Heart left ventricle (tissue), 16 donors: ENCODE results near the gene MSI2. TPM values are rescaled to one million over a fixed set of nuclear protein-coding genes. Genes with fewer than 3 reads are reported as not detected.

Experiments used
- ATAC-seq, 4 donors: fragments of 200-7000 bp; cut with Tn5 transposase; one replicate each; pipeline ENCODE4 v1.9.1; 2020 to 2022; ENCODE audit warnings: moderate library complexity in 4 of 4, mild to moderate bottlenecking in 3 of 4, moderate number of reproducible peaks in 1 of 4
- DNase-seq, 5 donors: peaks; one replicate each; pipeline ENCODE4 v3.0.0-alpha.2; 2020
- H3K27ac ChIP-seq, 12 donors: fragments of 200-600 bp; sonication (generic) in 4 of 12; one replicate each; pipeline versions ENCODE4 v1.5.0 to v1.8.0; 2016 to 2022; ENCODE audit warnings: mild to moderate bottlenecking in 2 of 12
- H3K27me3 ChIP-seq, 9 donors: fragments of 200-600 bp; sonication (generic) in 2 of 9; one replicate each; pipeline versions ENCODE4 v1.5.1 to v1.8.0; 2016 to 2022; ENCODE audit warnings: mild to moderate bottlenecking in 3 of 9
- H3K36me3 ChIP-seq, 9 donors: fragments of 200-600 bp; sonication (generic) in 2 of 9; one replicate each; pipeline versions ENCODE4 v1.5.0 to v1.8.0; 2018 to 2022; ENCODE audit warnings: mild to moderate bottlenecking in 2 of 9
- H3K4me1 ChIP-seq, 12 donors: fragments of 200-600 bp; sonication (generic) in 4 of 12; one replicate each; pipeline versions ENCODE4 v1.5.0 to v1.8.0; 2016 to 2022; ENCODE audit warnings: mild to moderate bottlenecking in 3 of 12
- H3K4me3 ChIP-seq, 12 donors: fragments of 200-600 bp; sonication (generic) in 4 of 12; one replicate each; pipeline versions ENCODE4 v1.5.0 to v1.8.0; 2017 to 2022; ENCODE audit warnings: mild to moderate bottlenecking in 9 of 12, moderate library complexity in 4 of 12
- H3K9me3 ChIP-seq, 12 donors: fragments of 200-600 bp; sonication (generic) in 4 of 12; one replicate each; pipeline versions ENCODE4 v1.5.0 to v1.8.0; 2016 to 2022; ENCODE audit warnings: mild to moderate bottlenecking in 1 of 12
- POLR2A ChIP-seq, 2 donors: fragments of 450-650 bp; IDR thresholded peaks; one replicate each; pipeline ENCODE4 v1.6.1; 2017; ENCODE audit warnings: antibody characterized with exemption in 2 of 2, mild to moderate bottlenecking in 2 of 2, moderate library complexity in 2 of 2
- WGBS, 4 donors: extraction: QIAGEN DNeasy Blood & Tissue Kit in 2 of 4; methylation state at CpG; one replicate each; pipeline versions ENCODE4 v1.1.5 to v1.1.7; 2013 to 2018; 5-methylcytosine and 5-hydroxymethylcytosine counted together
- intact Hi-C, 10 donors: fragments of 100-400 bp; cut with DNase I; formaldehyde crosslinking; loops; one replicate each; pipeline versions ENCODE4 v1.11.1 to v1.14.2; 2022
- polyA plus RNA-seq, 2 donors: library from polyadenylated mRNA; stranded (reverse); fragments of 200-250 nt; gene quantifications; one replicate each; pipeline ENCODE4 v1.2.3, GENCODE V29; 2013
- total RNA-seq, 9 donors: library from RNA; depleted of rRNA in 2 of 9; stranded (reverse); fragments of >200 nt in 2 of 9; fragmentation: NEBNext Ultra II Directional in 3 of 9; extraction: Animal tissue kit (Norgen Biotek cat#: 25700) in 3 of 9; gene quantifications; one replicate each; pipeline versions ENCODE4 v1.1.0 to v1.2.4, GENCODE V29; 2016 to 2023
- TF ChIP-seq, protein P1 (sequence below), 12 donors: fragments of 200-600 bp; sonication (generic) in 4 of 12; IDR thresholded peaks; one replicate each; pipeline versions ENCODE4 v1.5.0 to v1.8.0; 2018 to 2022; ENCODE audit warnings: antibody characterized with exemption in 12 of 12, mild to moderate bottlenecking in 5 of 12
- donor health status: ischemic (EF 13 %, LVEDD 7.1; RV severe dilation, severe dysfunction).
- donor health status: healthy with polysubstance abuse.
- donor health status: DM: no; HTN: yes; CAD: no.
- donor health status: DM: no; HTN: no; CAD: no.
- donor health status: ischemic (EF 25% LVEDD 6.9; RV normal size, moderate dysfunction).
- donor health status: ischemic (EF 25% LVEDD 5.7; RV mildly dilated, moderate dysfunction).
- donor health status: healthy.
- donor health status: DM: yes; HTN: yes; CAD: no.
- donor health status: ischemic (EF 35%, LVEDD 5.7; RV mildly dilated, moderate dysfunction).
- donor health status: nonischemic (EF 11% LVEDD 7.7; RV severe dilation, severe dysfunction).
- donor health status: DM: yes; HTN: yes; CAD: no.
- donor health status: PGD.
- donor health status: ischemic (EF 29% LVEDD 5.4; RV normal size, mild dysfunction).
- donor health status: nonischemic (EF 23%, LVEDD 6.1; RV moderate dilation, normal function).

The MSI2 gene
- total and polyA plus RNA-seq, 11 donors = 35.9 to 120 (median 104) TPM

DNA sequence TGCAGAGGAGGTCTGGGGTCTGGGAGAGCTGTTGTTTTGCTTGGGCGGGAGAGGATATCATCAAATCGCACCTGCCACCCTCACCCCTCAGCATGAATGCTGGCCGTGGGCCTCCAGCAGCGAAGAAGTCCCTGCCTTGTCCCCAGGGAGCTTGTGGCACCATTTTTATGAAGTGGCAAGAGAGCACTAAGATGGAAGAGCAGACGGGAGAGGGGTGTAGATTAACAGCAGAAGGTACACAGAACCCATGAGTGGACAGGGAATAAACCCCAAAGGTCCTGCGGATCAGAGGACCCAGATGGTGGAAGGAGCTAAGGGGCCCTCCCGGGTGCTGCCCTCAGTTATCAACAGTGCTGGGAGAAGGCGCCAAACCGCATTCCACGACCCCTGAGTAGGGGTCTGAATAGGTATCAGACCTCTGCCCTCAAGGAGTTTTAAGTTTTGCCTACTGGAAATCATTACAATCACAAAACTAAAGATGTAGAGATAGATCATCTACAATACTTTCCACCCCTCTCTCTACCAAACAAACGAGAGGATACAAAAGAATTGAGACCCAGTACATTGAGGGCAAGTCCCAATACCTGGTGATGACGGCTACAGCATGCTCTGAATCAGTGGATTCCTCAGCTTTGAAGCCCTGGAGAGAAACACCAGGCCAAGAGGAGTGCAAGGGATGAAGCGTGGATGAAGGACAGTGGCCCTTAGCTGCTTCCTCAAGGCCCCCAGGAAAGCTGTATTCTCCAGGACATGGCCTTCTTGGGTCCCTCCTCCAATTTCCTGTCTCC, 428.6 kb downstream of the MSI2 start:
- 88 to 95% (median 92%) methylated on average over 13 of the region's 13 CpGs for WGBS, 4 donors
- TF ChIP-seq POLR2A (IDR thresholded peaks at IDR 0.05) = no peak
- TF ChIP-seq, protein P1, sequence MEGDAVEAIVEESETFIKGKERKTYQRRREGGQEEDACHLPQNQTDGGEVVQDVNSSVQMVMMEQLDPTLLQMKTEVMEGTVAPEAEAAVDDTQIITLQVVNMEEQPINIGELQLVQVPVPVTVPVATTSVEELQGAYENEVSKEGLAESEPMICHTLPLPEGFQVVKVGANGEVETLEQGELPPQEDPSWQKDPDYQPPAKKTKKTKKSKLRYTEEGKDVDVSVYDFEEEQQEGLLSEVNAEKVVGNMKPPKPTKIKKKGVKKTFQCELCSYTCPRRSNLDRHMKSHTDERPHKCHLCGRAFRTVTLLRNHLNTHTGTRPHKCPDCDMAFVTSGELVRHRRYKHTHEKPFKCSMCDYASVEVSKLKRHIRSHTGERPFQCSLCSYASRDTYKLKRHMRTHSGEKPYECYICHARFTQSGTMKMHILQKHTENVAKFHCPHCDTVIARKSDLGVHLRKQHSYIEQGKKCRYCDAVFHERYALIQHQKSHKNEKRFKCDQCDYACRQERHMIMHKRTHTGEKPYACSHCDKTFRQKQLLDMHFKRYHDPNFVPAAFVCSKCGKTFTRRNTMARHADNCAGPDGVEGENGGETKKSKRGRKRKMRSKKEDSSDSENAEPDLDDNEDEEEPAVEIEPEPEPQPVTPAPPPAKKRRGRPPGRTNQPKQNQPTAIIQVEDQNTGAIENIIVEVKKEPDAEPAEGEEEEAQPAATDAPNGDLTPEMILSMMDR (IDR thresholded peaks at IDR 0.05) = no peak
- peaks cover 0 to 16% (median 0%) of the 10 kb centered on the region in 9 donors for H3K36me3 ChIP-seq
- intact Hi-C loops = no loop called here
- H3K27ac ChIP-seq = no peak overlapping the region
- ATAC-seq (no peak), DNase-seq (no peak)
- H3K9me3 ChIP-seq = no peaks in the 10 kb centered on the region
- H3K4me1 ChIP-seq = no peaks in the 10 kb centered on the region
- no peak overlapping the region for H3K4me3 ChIP-seq
- H3K27me3 ChIP-seq = no peaks in the 10 kb centered on the region

DNA sequence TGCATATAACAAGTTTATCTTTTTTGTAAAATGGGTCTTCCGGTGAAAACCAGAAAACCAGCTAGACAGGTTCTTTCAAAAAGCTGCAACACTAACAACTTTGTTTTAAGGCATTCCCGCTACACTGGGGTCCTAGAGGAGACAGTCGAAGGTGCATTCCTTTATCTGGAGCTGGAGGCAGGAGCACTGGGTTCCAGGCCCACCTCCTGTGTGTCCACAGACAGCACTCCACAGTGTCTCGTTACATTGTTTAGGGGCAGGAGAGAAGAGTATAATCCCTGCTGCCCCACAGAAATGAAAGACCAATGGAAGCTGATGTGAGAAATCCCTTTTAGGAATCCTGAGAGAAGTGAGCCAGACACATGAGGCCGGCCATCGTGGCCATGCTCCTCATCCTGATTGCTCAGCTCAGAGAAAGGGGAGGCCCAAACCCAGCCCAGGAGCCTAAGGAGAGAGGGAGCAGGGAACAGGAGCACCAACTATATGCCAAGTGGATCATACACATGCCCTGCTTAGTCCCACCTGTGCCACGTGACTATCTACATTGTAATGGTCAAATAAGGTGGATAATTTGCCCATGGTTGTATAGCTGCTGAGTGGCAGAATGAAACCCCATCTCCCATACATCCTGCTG, 429.3 kb downstream of the MSI2 start:
- Histone ChIP-seq H3K36me3 (peaks cover 0 to 16% (median 0%) of the 10 kb centered on the region in 9 donors), H3K4me1 (no peaks in the 10 kb centered on the region), H3K9me3 (no peaks in the 10 kb centered on the region), H3K27me3 (no peaks in the 10 kb centered on the region), H3K4me3 (no peak overlapping the region), H3K27ac (no peak overlapping the region)
- no peak for DNase-seq
- intact Hi-C loops = no loop called here
- 91 to 99% (median 93%) methylated on average over 7 of the region's 7 CpGs for WGBS, 4 donors
- ATAC-seq = no peak
- TF ChIP-seq, protein P1 (IDR thresholded peaks at IDR 0.05) = no peak
- no peak for TF ChIP-seq POLR2A (IDR thresholded peaks at IDR 0.05)

DNA sequence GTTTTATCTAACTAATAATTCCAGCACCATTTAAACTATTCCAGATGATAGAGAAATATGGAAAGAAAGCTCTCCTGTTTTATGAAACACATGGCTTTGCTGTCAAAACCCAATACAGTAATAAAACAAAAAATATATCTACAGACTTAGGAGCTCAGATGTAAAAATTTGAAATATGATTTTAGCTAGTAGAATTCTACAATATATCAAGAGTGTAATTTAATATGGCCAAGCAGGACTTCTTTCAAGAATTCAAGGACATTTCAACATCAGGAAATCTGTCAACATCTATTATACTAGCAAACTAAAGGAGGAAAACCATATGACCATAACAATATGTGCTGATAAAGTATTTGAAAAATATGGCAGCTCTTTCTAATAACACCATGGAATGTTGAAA, 431.3 kb downstream of the MSI2 start:
- TF ChIP-seq, protein P1 (IDR thresholded peaks at IDR 0.05) = no peak
- no peak for TF ChIP-seq POLR2A (IDR thresholded peaks at IDR 0.05)
- Histone ChIP-seq H3K27ac (no peak overlapping the region), H3K9me3 (no peaks in the 10 kb centered on the region), H3K27me3 (no peaks in the 10 kb centered on the region), H3K4me3 (no peak overlapping the region), H3K36me3 (peaks cover 0 to 16% (median 0%) of the 10 kb centered on the region in 9 donors), H3K4me1 (no peaks in the 10 kb centered on the region)
- DNase-seq = no peak
- intact Hi-C loops = no loop called here
- ATAC-seq = no peak

DNA sequence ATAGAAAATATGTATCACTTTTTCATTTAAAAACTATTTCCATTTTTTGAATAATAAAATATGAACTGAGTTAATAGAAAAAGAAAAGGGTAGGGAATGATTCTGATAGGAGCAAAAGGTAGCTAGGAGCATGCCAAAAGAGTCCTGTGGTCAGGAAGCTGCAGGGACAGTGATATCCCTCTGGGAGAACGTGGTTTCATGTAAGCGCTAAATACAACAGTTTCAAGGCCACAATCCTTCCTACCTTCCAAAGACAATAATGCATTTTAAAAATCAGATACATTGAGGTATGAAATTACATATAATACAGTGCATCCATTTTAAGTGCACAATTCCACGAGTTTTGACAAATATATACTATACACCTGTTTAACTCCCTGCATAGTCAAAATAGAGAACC, 432.9 kb downstream of the MSI2 start:
- Histone ChIP-seq H3K27me3 (no peaks in the 10 kb centered on the region), H3K4me1 (no peaks in the 10 kb centered on the region), H3K9me3 (no peaks in the 10 kb centered on the region), H3K36me3 (peaks cover 0 to 5% (median 0%) of the 10 kb centered on the region in 9 donors), H3K4me3 (no peak overlapping the region), H3K27ac (no peak overlapping the region)
- DNase-seq = no peak
- WGBS, 4 donors = 55 to 69% (median 61%) methylated on average over 3 of the region's 3 CpGs
- no peak for ATAC-seq
- intact Hi-C loops = no loop called here
- TF ChIP-seq POLR2A (IDR thresholded peaks at IDR 0.05) = no peak
- TF ChIP-seq, protein P1 (IDR thresholded peaks at IDR 0.05) = no peak
